Ovary (tissue), 3 donors: ENCODE results near the gene NEU2.

Experiments
- CTCF ChIP-seq, 3 donors: fragments of 450-650 bp in 2 of 3; fragments of 200-600 bp in 1 of 3; IDR thresholded peaks; one replicate each; pipeline versions ENCODE4 v1.5.1 to v1.8.0; 2016 to 2022; ENCODE audit warnings: antibody characterized with exemption in 3 of 3, mild to moderate bottlenecking in 1 of 3
- EP300 ChIP-seq: sonication (generic); formaldehyde crosslinking; IDR thresholded peaks from one replicate; pipeline ENCODE4 v1.6.1; 2017; ENCODE audit warnings: antibody characterized with exemption
- POLR2A ChIP-seq: fragments of 450-650 bp; IDR thresholded peaks from one replicate; pipeline ENCODE4 v1.6.1; 2017; ENCODE audit warnings: antibody characterized with exemption, mild to moderate bottlenecking, moderate library complexity
- donor health status: DM: no; HTN: no; CAD: no.

DNA sequence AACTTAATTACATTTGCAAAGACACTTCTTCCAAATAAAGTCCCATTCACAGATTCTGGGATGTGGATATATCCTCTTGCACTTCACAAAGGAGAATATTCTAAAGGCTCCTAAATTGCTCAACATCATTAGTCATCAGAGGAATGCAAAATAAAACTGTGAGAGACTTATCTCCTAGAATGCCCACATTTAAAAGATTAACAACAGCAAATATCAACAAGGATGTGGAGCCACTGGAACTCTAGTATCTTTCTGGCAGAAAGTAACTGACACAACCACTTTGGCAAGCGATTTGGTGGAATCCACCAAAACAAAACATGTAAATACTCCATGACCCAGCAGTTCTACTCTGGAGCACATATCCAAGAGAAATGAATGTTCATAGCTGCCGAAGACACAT lies 4.6 kb downstream of the NEU2 start:
- no peak for TF ChIP-seq CTCF (IDR thresholded peaks at IDR 0.05)
- no peak for TF ChIP-seq POLR2A
- no peak for TF ChIP-seq EP300
